HepG2 (cell line): ENCODE results near the gene VEPH1. TPM values are rescaled to one million over a fixed set of nuclear protein-coding genes. Genes with fewer than 3 reads are reported as not detected.

Experiments used
- ATAC-seq: fragments of 200-7000 bp; cut with Tn5 transposase; 3 replicates; pipeline ENCODE4 v1.9.1; 2020; ENCODE audit warnings: mild to moderate bottlenecking, moderate library complexity
- BruUV-seq: library from RNA; stranded (reverse); fragments of 400-500 nt; replicated peaks from 2 replicates; lab custom pipeline; 2021; lab: Mats Ljungman, UMichigan
- CTCF ChIA-PET: fragments of 300-600 bp; formaldehyde crosslinking; extraction: SDS; loops from one replicate; lab custom pipeline; 2021; ENCODE audit warnings: low total read pairs, inconsistent platforms, low intra/inter-chr PET ratio; lab: Yijun Ruan, JAX
- POLR2A ChIA-PET: fragments of 350-600 bp; sonication (Branson Sonifier 250); formaldehyde crosslinking; loops from one replicate; lab custom pipeline; 2020; ENCODE audit warnings: antibody characterized with exemption, inconsistent platforms; lab: Yijun Ruan, JAX
- DNase-seq: peaks from one replicate; pipeline ENCODE4 v3.0.0-alpha.2; 2015; ENCODE audit warnings: low spot score
- FAIRE-seq: peaks from 3 replicates; lab custom pipeline; 2011; peaks lifted over from hg19 to GRCh38; lab: Jason Lieb, UNC
- H2AFZ ChIP-seq: one replicate; pipeline ENCODE4 v1.6.1; 2011; ENCODE audit warnings: low read length, inconsistent platforms
- H3K27ac ChIP-seq: fragments of 300-600 bp; 3 replicates; pipeline ENCODE4 v1.8.0; 2011; ENCODE audit warnings: mixed run types, mild to moderate bottlenecking, mixed read lengths, low read length, inconsistent platforms; ENCODE audit not compliant: insufficient read depth; ENCODE audit errors: extremely low read length
- H3K27me3 ChIP-seq, 2 experiments: fragments of 200-600 bp in 1 of 2; 2 replicates in 1 of 2; 3 replicates in 1 of 2; pipeline versions ENCODE4 v1.6.0 to v1.8.0; 2011; ENCODE audit warnings: low read length in 2 of 2, mild to moderate bottlenecking in 2 of 2, moderate library complexity in 2 of 2, inconsistent platforms in 1 of 2; ENCODE audit not compliant: insufficient read depth in 2 of 2, control insufficient read depth in 1 of 2
- H3K36me3 ChIP-seq, 2 experiments: fragments of 200-600 bp in 1 of 2; replicated peaks in 1 of 2; 2 replicates in 1 of 2; 3 replicates in 1 of 2; pipeline versions ENCODE4 v1.5.1 to v1.8.0; 2011; ENCODE audit warnings: low read length in 2 of 2, inconsistent platforms in 1 of 2; ENCODE audit not compliant: insufficient read depth in 2 of 2, control insufficient read depth in 1 of 2
- H3K4me1 ChIP-seq: 2 replicates; pipeline ENCODE4 v1.5.1; 2012; ENCODE audit warnings: low read length, inconsistent platforms; ENCODE audit not compliant: insufficient read depth
- H3K4me2 ChIP-seq: 2 replicates; pipeline ENCODE4 v1.6.0; 2011; ENCODE audit warnings: low read depth, low read length, inconsistent platforms
- H3K4me3 ChIP-seq, 3 experiments: fragments of 200-600 bp in 1 of 3; sonication (generic), shearing (Covaris generic) in 1 of 3; replicated peaks in 1 of 3; 2 replicates each; pipeline ENCODE4 v1.5.1; 2011 to 2016; ENCODE audit warnings: low read length in 3 of 3, inconsistent platforms in 2 of 3, low read depth in 2 of 3, mild to moderate bottlenecking in 2 of 3, control low read depth in 1 of 3, mixed read lengths in 1 of 3; ENCODE audit not compliant: insufficient read depth in 1 of 3
- H3K79me2 ChIP-seq: one replicate; pipeline ENCODE4 v1.6.1; 2011; ENCODE audit warnings: low read length, inconsistent platforms; ENCODE audit not compliant: insufficient read depth
- H3K9ac ChIP-seq: 2 replicates; pipeline ENCODE4 v1.6.0; 2011; ENCODE audit warnings: mild to moderate bottlenecking, low read depth, low read length, inconsistent platforms; ENCODE audit not compliant: insufficient read depth
- H3K9me3 ChIP-seq: 2 replicates; pipeline ENCODE4 v1.5.1; 2012; ENCODE audit warnings: mild to moderate bottlenecking, low read length
- H4K20me1 ChIP-seq: 2 replicates; pipeline ENCODE4 v1.6.0; 2011; ENCODE audit warnings: inconsistent platforms, mild to moderate bottlenecking, low read length, moderate library complexity; ENCODE audit not compliant: insufficient read depth
- AKNA ChIP-seq: sonication (generic); formaldehyde crosslinking; IDR thresholded peaks from 2 replicates; pipeline ENCODE4 v1.4.0; 2020; ENCODE audit warnings: missing genetic modification reagents, borderline replicate concordance
- FOXO1 ChIP-seq: sonication (generic); formaldehyde crosslinking; IDR thresholded peaks from 2 replicates; pipeline ENCODE4 v1.4.0; 2020; ENCODE audit warnings: missing genetic modification reagents
- GFI1 ChIP-seq: sonication (generic); formaldehyde crosslinking; IDR thresholded peaks from 2 replicates; pipeline ENCODE4 v1.5.0; 2020; ENCODE audit warnings: missing genetic modification reagents, mild to moderate bottlenecking, borderline replicate concordance
- STAG1 ChIP-seq: sonication (generic); formaldehyde crosslinking; IDR thresholded peaks from 2 replicates; pipeline ENCODE4 v1.4.0; 2020; ENCODE audit warnings: missing genetic modification reagents
- ZFP41 ChIP-seq: sonication (generic); formaldehyde crosslinking; IDR thresholded peaks from 2 replicates; pipeline ENCODE4 v1.4.0; 2020; ENCODE audit warnings: mild to moderate bottlenecking, missing genetic modification reagents, borderline replicate concordance
- ZNF841 ChIP-seq: sonication (generic); formaldehyde crosslinking; IDR thresholded peaks from 2 replicates; pipeline ENCODE4 v1.8.1; 2023; ENCODE audit warnings: missing genetic modification reagents, borderline replicate concordance
- WGBS: methylation state at CpG from one replicate; pipeline ENCODE4 v1.1.6; 2017; ENCODE audit warnings: low lambda C conversion rate; 5-methylcytosine and 5-hydroxymethylcytosine counted together
- in situ Hi-C: cut with HindIII; loops from 2 replicates; pipeline ENCODE4 v1.10.0; 2017; ENCODE audit warnings: low pct_unique_long_range_greater_than_20kb; ENCODE audit not compliant: extremely low pct_ligation_motif_present
- intact Hi-C: fragments of 100-400 bp; cut with micrococcal nuclease; formaldehyde crosslinking; loops from one replicate; pipeline ENCODE4 v1.10.0; 2022; ENCODE audit not compliant: unreplicated experiment
- polyA plus RNA-seq, 8 experiments: library from polyadenylated mRNA; depleted of rRNA in 3 of 8; stranded (reverse) in 7 of 8; unstranded in 1 of 8; fragments of >200 nt; fragmentation: Illumina TruSeq in 4 of 8; extraction: Trizol in 4 of 8; gene quantifications; 2 replicates each; pipeline versions ENCODE4 v1.2.1 to v1.2.3, GENCODE V29; 2011 to 2016; ENCODE audit warnings: low read depth in 4 of 8, missing spikeins in 1 of 8, mixed read lengths in 1 of 8; ENCODE audit not compliant: insufficient read depth in 1 of 8
- total RNA-seq, 5 experiments: library from RNA; depleted of rRNA; stranded (reverse); fragments of >200 nt; fragmentation: Illumina TruSeq; extraction: Trizol; gene quantifications; 2 replicates each; pipeline ENCODE4 v1.2.3, GENCODE V29; 2016; ENCODE audit warnings: low read depth in 1 of 5

VEPH1 gene
- total and polyA plus RNA-seq, 2 of the 13 experiments (the other 11 are each of a cell fraction or from before 2014, with no cell fraction given): not detected

GRCh38 chr3:157265931-157266330 lies 237.3 kb downstream of the VEPH1 start:
- TF ChIP-seq STAG1 (CRISPR knock-in tag): no peak
- TF ChIP-seq ZNF841 (CRISPR knock-in tag): no peak
- TF ChIP-seq AKNA (CRISPR knock-in tag): no peak
- TF ChIP-seq GFI1 (CRISPR knock-in tag): no peak
- TF ChIP-seq ZFP41 (CRISPR knock-in tag): no peak
- TF ChIP-seq FOXO1 (CRISPR knock-in tag): no peak
- TF ChIP-seq, all 625 proteins: peak for 0
- Histone ChIP-seq H3K27ac (no peak overlapping the region), H3K36me3 (no peaks in the 10 kb centered on the region), H4K20me1 (no peaks in the 10 kb centered on the region), H3K79me2 (no peaks in the 10 kb centered on the region), H3K27me3 (no peaks in the 10 kb centered on the region), H3K4me3 (no peak overlapping the region), H2AFZ (no peak overlapping the region), H3K4me2 (no peak overlapping the region), H3K9ac (no peak overlapping the region), H3K9me3 (no peaks in the 10 kb centered on the region), H3K4me1 (no peaks in the 10 kb centered on the region)
- no peak for DNase-seq
- POLR2A ChIA-PET: no interaction called here
- in situ Hi-C loops (no loop called here), intact Hi-C loops (no loop called here)
- CTCF ChIA-PET: no interaction called here
- no TSS peak for BruUV-seq
- no peak for FAIRE-seq
- 53% methylated on average over 1 of the region's 1 CpG for WGBS
- no peak for ATAC-seq
